HCT116 (cell line): ENCODE measurements around the gene C20orf204. TPM values are rescaled to one million over a fixed set of nuclear protein-coding genes. Genes with fewer than 3 reads are reported as not detected.

Experiments
- ATAC-seq: fragments of 200-7000 bp; cut with Tn5 transposase; 2 replicates; pipeline ENCODE4 v1.9.1; 2020; ENCODE audit warnings: mild to moderate bottlenecking, moderate library complexity
- BruUV-seq: library from RNA; stranded (reverse); fragments of 400-500 nt; replicated peaks from 2 replicates; lab custom pipeline; 2021; lab: Mats Ljungman, UMichigan
- CTCF ChIA-PET: fragments of 300-600 bp; sonication (Branson Sonifier 250); formaldehyde crosslinking; loops from one replicate; lab custom pipeline; 2021; ENCODE audit warnings: antibody characterized with exemption; lab: Charles Lee
- POLR2A ChIA-PET: fragments of 300-600, 350-600 bp; sonication (Branson Sonifier 250); formaldehyde crosslinking; loops from one replicate; lab custom pipeline; 2021; ENCODE audit warnings: antibody characterized with exemption; lab: Charles Lee
- RAD21 ChIA-PET, 2 experiments: fragments of 300-600 bp; sonication (Branson Sonifier 250); formaldehyde crosslinking; loops; one replicate each; lab custom pipeline; 2023; ENCODE audit warnings: low total read pairs in 2 of 2; ENCODE audit not compliant: uncharacterized antibody in 2 of 2, unreplicated experiment in 2 of 2, low non-redundant PET in 1 of 2; lab: Charles Lee
- DNase-seq: peaks from one replicate; pipeline ENCODE4 v3.0.0-alpha.2; 2010; ENCODE audit warnings: low read depth, low spot score
- H2AFZ ChIP-seq: fragments of 200-600 bp; shearing (Covaris generic), sonication (generic); 2 replicates; pipeline ENCODE4 v1.6.1; 2017; ENCODE audit warnings: low read depth, mixed run types, mixed read lengths, antibody characterized with exemption, low read length; ENCODE audit not compliant: poor library complexity, severe bottlenecking
- H3K27ac ChIP-seq: 2 replicates; pipeline ENCODE4 v1.5.1; 2012; ENCODE audit warnings: low read depth, low read length
- H3K27me3 ChIP-seq: fragments of 200-600 bp; sonication (generic); 2 replicates; pipeline ENCODE4 v1.6.1; 2016; ENCODE audit warnings: mixed run types, low read length, mixed read lengths; ENCODE audit not compliant: insufficient read depth
- H3K36me3 ChIP-seq, 2 experiments: fragments of 200-500 bp in 1 of 2; fragments of 200-600 bp in 1 of 2; sonication (Bioruptor generic) in 1 of 2; sonication (generic) in 1 of 2; 2 replicates each; pipeline versions ENCODE4 v1.5.1 to v1.6.1; 2014 to 2016; ENCODE audit warnings: low read length in 2 of 2, inconsistent platforms in 1 of 2, mixed read lengths in 1 of 2, mixed run types in 1 of 2; ENCODE audit not compliant: insufficient read depth in 2 of 2, control insufficient read depth in 1 of 2
- H3K4me1 ChIP-seq, 2 experiments: fragments of 200-600 bp in 1 of 2; sonication (generic) in 1 of 2; 2 replicates each; pipeline versions ENCODE4 v1.5.1 to v1.6.1; 2012 to 2017; ENCODE audit warnings: low read length in 2 of 2, inconsistent platforms in 1 of 2, mild to moderate bottlenecking in 1 of 2, mixed read lengths in 1 of 2, mixed run types in 1 of 2, moderate library complexity in 1 of 2; ENCODE audit not compliant: insufficient read depth in 2 of 2, control insufficient read depth in 1 of 2
- H3K4me2 ChIP-seq: fragments of 200-600 bp; sonication (generic); 2 replicates; pipeline ENCODE4 v1.6.1; 2017; ENCODE audit warnings: mixed run types, low read length, mixed read lengths
- H3K4me3 ChIP-seq, 2 experiments: fragments of 200-600 bp in 1 of 2; sonication (generic) in 1 of 2; replicated peaks in 1 of 2; 2 replicates each; pipeline ENCODE4 v1.5.1; 2011 to 2016; ENCODE audit warnings: low read length in 2 of 2, control low read depth in 1 of 2, low read depth in 1 of 2, mild to moderate bottlenecking in 1 of 2, mixed read lengths in 1 of 2, mixed run types in 1 of 2
- H3K79me2 ChIP-seq: fragments of 200-600 bp; sonication (generic); 2 replicates; pipeline ENCODE4 v1.6.1; 2017; ENCODE audit warnings: mild to moderate bottlenecking, mixed run types, low read length, moderate library complexity, mixed read lengths; ENCODE audit not compliant: insufficient read depth
- H3K9ac ChIP-seq: fragments of 200-600 bp; sonication (generic); 2 replicates; pipeline ENCODE4 v1.6.1; 2016; ENCODE audit warnings: low read length, mixed read lengths
- H3K9me2 ChIP-seq: fragments of 200-600 bp; sonication (generic), shearing (Covaris generic); 2 replicates; pipeline ENCODE4 v1.6.1; 2017; ENCODE audit warnings: mixed run types, mild to moderate bottlenecking, moderate library complexity; ENCODE audit not compliant: insufficient read depth
- H3K9me3 ChIP-seq, 2 experiments: fragments of 200-500 bp in 1 of 2; fragments of 200-600 bp in 1 of 2; sonication (Bioruptor generic) in 1 of 2; sonication (generic) in 1 of 2; 2 replicates each; pipeline ENCODE4 v1.6.1; 2014 to 2017; ENCODE audit warnings: low read length in 2 of 2, mixed read lengths in 2 of 2, inconsistent platforms in 1 of 2, low read depth in 1 of 2, mild to moderate bottlenecking in 1 of 2, mixed run types in 1 of 2, moderate library complexity in 1 of 2; ENCODE audit not compliant: control insufficient read depth in 1 of 2, insufficient read depth in 1 of 2
- H4K20me1 ChIP-seq: fragments of 200-600 bp; sonication (generic), shearing (Covaris generic); 2 replicates; pipeline ENCODE4 v1.6.1; 2017; ENCODE audit warnings: mixed run types, mild to moderate bottlenecking, moderate library complexity; ENCODE audit not compliant: insufficient read depth
- CBX3 ChIP-seq: IDR thresholded peaks from 2 replicates; pipeline ENCODE4 v1.6.1; 2012; ENCODE audit warnings: low read depth
- CTCF ChIP-seq, 3 experiments: fragments of 200-600 bp in 1 of 3; sonication (generic) in 1 of 3; IDR thresholded peaks in 2 of 3; conservative IDR thresholded peaks in 1 of 3; 2 replicates each; pipeline ENCODE4 v1.5.1; 2012 to 2017; ENCODE audit warnings: low read depth in 2 of 3, low read length in 2 of 3, antibody characterized with exemption in 1 of 3, borderline replicate concordance in 1 of 3, control low read depth in 1 of 3, mild to moderate bottlenecking in 1 of 3, mixed read lengths in 1 of 3, mixed run types in 1 of 3, moderate library complexity in 1 of 3; ENCODE audit not compliant: insufficient read depth in 1 of 3
- EZH2phosphoT487 ChIP-seq: fragments of 200-600 bp; IDR thresholded peaks from 2 replicates; pipeline ENCODE4 v1.6.1; 2018; ENCODE audit warnings: antibody characterized with exemption, borderline replicate concordance
- POLR2A ChIP-seq: IDR thresholded peaks from 2 replicates; pipeline ENCODE4 v1.7.0; 2011; ENCODE audit warnings: borderline replicate concordance; ENCODE audit not compliant: insufficient read depth, insufficient read length; ENCODE audit errors: extremely low read depth
- TCF7L2 ChIP-seq: IDR thresholded peaks from 2 replicates; pipeline ENCODE4 v1.7.0; 2011; ENCODE audit warnings: borderline replicate concordance, inconsistent platforms; ENCODE audit not compliant: insufficient read depth, insufficient read length; ENCODE audit errors: extremely low read depth
- ZBTB33 ChIP-seq: IDR thresholded peaks from 2 replicates; pipeline ENCODE4 v1.6.1; 2011; ENCODE audit warnings: mild to moderate bottlenecking, low read length, moderate library complexity; ENCODE audit not compliant: insufficient replicate concordance; ENCODE audit errors: extremely low read depth
- intact Hi-C: fragments of 100-400 bp; cut with micrococcal nuclease; formaldehyde crosslinking; loops from 2 replicates; pipeline ENCODE4 v1.10.0; 2022
- total RNA-seq: library from RNA; stranded (reverse); gene quantifications from one replicate; pipeline ENCODE4 v1.2.1, GENCODE V29; 2021; ENCODE audit not compliant: unreplicated experiment

Gene C20orf204
- total RNA-seq, 1 experiment from 2014 or later, result 2.5 TPM

- Histone ChIP-seq H3K36me3 (no peaks in the 10 kb centered on the region), H3K9me2 (no peaks in the 10 kb centered on the region), H3K4me2 (no peak overlapping the region), H2AFZ (no peak overlapping the region), H4K20me1 (no peaks in the 10 kb centered on the region), H3K27me3 (no peaks in the 10 kb centered on the region), H3K27ac (no peak overlapping the region), H3K79me2 (no peaks in the 10 kb centered on the region), H3K4me3 (no peak overlapping the region), H3K4me1 (peaks cover 23 to 42% of the 10 kb centered on the region in 2 experiments), H3K9me3 (no peaks in the 10 kb centered on the region), H3K9ac (no peak overlapping the region)
- TF ChIP-seq CBX3 (no peak), POLR2A (no peak), EZH2phosphoT487 (no peak), CTCF (IDR thresholded peaks at IDR 0.05 in 2 of 3, conservative IDR thresholded peaks at IDR 0.05 in 1 of 3; ENCODE audit: borderline replicate concordance in 1 of 3, insufficient read depth in 1 of 3, low read depth in 2 of 3, low read length in 2 of 3) (no peak), ZBTB33 (no peak), TCF7L2 (no peak)
- DNase-seq, result no peak
- ATAC-seq, result no peak
- ChIA-PET CTCF (interaction anchor here (5.1 kb wide), 1 partner anchor 13 kb away, joined by 35 read pairs; no protein-coding TSS in a partner anchor), POLR2A (no interaction called here), RAD21 (no interaction called here)
- intact Hi-C loops, result no loop called here
- BruUV-seq, result no TSS peak
Observed at GRCh38 chr20:64041040-64041780, 5.2 kb downstream of the C20orf204 start.
